ENCODE data around the gene FYN.

DNA sequence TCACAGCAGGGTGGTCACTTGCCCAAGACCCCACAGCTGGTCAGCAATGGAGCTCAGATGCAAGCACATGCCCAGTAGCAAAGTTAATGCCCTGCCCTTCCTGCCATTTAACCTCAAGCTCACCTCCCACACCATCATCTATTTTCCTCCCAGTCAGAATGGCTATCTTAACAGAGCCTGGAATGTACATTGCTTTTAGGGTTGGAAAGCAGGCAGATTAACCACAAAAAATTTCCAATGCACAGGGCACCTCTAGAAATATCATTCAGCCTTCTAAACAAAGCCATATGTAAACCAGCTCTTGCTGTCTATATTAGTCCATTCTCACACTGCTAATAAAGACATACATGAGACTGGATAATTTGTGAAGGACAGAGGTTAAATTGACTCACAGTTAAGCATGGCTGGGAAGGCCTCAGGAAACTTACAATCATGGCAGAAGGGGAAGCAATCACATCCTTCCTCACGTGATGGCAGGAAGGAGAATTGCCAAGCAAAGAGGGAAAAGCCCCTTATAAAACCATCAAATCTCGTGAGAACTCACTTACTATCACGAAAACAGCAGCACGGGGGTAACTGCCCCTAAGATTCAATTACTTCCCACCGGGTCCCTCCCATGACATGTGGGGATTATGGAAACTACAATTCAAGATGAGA, 106.9 kb downstream of the FYN start:
- TF ChIP-seq, protein P1, sequence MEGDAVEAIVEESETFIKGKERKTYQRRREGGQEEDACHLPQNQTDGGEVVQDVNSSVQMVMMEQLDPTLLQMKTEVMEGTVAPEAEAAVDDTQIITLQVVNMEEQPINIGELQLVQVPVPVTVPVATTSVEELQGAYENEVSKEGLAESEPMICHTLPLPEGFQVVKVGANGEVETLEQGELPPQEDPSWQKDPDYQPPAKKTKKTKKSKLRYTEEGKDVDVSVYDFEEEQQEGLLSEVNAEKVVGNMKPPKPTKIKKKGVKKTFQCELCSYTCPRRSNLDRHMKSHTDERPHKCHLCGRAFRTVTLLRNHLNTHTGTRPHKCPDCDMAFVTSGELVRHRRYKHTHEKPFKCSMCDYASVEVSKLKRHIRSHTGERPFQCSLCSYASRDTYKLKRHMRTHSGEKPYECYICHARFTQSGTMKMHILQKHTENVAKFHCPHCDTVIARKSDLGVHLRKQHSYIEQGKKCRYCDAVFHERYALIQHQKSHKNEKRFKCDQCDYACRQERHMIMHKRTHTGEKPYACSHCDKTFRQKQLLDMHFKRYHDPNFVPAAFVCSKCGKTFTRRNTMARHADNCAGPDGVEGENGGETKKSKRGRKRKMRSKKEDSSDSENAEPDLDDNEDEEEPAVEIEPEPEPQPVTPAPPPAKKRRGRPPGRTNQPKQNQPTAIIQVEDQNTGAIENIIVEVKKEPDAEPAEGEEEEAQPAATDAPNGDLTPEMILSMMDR (IDR thresholded peaks at IDR 0.05), result no peak
- TF ChIP-seq POLR2A (IDR thresholded peaks at IDR 0.05) (no peak), POLR2AphosphoS5 (IDR thresholded peaks at IDR 0.05; ENCODE audit: insufficient read depth in 1 of 2, low read depth in 1 of 2) (no peak)

Measured in vagina (tissue), 2 donors.